HG02870 (cell line): ENCODE measurements around the gene HIGD1C.

ENCODE experiments used
- ATAC-seq: cut with Tn5 transposase; IDR thresholded peaks from one replicate; pipeline ENCODE4 v1.9.1; 2021; ENCODE audit warnings: mild to moderate bottlenecking, moderate library complexity; ENCODE audit not compliant: unreplicated experiment

HIGD1C gene

DNA sequence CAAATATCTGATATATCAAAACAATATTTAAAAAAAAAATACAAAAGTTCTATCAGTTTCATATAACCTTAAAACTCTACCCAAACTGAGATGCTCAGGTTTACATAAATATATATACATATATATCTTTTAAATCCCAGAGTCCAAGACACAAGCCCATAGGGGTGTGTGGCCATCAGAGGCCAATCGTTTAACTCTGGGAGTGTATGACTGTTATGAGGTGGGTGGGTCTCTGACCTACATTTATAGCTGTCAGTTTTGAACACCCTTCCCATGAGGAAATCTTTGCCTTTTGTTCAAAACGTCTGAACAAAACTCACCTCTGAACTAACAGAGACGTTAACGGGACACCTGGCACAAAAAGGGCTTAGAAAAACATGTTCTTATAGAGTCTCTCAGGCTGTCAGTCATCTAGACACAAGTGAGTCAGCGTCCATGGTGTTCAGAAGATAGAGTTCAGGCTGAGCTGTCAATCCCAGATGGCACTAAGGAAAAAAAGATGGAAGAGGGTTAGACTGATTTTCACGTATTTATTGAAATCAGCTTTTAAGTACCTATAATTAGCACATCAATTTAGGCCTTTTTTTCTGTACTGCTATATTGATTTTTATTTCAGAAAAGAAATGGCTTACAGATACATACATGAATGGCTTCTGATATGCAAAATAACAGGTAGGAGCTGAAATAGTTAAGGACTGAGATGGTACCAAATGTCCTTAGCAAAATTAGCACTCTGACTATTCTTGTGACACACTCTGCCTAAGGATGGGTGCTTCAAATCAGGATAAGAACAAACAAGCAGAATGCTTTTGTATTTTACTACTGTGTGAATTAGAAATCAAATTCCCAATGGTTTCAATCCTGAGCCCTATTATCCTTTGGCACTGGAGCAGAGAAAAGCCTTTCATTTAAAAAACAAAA, 29.2 kb downstream of the HIGD1C start:
- no peak for ATAC-seq

DNA sequence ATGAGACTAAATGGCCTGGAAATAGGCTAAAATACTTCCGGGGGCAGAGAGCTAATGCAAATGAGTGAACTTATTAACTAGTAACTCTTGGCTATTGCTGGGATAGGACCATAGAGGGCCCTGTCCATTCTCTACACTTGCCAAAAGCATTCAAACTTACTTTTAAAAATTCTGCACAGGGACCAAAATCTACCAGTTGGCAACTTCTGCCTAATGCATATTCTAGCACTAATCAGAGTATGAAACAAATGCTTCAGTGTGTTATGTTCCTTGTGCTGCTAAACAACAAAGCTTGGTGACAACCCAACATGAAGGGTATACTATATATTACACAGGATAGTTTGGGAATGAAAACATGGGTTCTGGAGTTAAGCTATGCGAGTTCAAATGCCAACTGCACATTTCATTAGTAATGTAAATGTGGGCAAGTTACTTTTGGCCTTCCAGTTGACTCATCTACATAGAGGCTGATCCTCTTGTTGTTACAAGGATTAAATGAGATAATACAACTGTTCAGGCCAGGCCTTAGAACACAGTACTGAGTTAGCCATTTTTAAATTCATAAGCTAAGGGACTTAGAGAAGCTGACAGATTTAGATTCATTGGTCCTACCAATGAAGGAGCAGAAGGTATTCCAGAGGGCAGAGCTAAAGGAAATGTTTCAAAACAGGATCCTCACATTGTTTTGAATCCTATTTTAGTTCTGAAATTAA, 32.4 kb downstream of the HIGD1C start:
- no peak for ATAC-seq

DNA sequence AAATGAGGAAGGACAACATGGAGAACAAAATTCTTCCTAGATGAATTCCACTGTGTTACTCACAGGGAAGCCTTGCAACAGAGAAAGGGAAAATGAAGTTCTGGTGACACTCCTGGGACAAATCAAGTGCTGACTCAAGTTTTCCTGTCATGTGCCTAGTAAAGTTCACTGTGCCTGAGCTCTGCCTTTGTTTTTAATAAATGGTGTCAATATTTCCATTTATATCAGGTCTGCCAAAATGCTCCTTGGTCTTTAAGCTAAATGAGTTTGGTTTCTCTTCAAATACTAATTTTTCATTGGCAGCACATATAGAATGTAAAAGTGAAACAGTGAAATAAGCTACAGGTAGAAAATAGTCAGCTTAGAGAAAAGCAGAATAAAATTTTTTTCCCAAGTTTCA, 33.0 kb downstream of the HIGD1C start:
- no peak for ATAC-seq

DNA sequence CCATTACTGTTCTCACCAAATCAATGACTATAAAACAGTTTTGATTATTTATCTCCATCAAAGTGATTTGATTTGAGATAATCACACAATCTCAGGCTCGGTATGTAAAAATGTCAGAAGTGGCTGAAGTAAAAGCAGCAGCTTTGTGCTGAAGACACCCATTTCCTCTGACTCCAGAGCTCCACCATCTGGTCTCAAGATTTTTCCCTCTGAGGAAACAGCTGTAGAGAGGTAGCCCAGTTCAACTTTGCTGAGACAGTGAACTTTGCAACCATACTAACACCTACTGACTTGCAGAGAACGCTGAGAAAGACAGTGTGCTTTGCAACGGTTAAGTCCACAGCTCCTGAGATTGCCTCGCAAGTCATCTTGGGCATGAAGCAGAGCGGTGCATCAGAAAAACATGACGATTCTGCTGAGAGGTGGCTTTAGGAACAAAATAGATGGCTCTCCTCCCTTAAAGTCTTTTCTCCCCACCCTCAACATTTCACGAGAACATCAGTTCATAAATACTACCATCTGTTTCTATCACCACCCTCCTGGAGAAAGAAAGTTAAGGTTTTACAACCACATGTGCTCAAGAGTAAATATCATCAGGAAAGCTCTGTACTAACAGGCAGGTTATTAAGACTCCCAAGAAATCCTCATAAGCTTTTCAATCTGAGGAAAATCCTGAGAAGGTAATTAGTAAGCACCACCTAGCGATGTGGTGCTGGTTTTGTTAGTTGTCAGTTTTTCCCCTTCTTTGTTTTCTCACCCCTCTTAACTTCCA, 34.8 kb downstream of the HIGD1C start:
- ATAC-seq: no peak

DNA sequence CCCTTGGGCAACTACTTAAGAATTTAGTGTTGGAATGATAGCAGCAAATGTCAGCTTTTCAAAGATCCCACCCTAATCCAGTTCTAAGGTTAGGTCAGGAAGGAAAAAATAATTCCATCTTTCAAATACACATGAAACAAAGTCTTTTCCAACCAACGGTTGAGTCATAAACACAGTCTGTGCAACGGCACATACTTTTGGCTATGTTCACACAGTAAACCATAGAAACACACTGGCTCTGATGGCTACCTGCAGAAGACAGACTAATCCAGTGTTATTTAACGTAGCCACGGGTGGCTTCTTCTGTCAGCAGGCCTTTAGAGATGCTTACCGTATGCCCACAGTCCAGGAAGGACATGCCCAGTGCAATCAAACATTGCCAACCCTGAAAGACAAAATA, 35.7 kb downstream of the HIGD1C start:
- no peak for ATAC-seq

DNA sequence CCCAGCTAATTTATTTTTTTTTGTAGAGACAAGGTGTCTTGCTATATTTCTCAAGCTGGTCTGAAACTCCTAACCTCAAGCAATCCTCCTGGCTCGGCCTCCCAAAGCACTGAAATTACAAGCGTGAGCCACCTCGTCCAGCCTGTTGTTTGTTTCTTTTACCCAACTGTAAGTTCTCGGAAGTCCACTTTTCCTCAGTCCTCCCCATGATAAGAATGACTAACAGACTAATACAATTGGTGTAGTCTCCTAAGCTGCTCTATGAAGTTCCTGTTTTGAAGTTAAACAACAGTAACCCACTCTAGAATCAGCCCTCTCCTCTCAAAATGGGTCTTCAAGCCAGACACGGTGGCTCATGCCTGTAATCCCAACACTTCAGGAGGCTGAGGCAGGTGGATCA, 36.5 kb downstream of the HIGD1C start:
- no peak for ATAC-seq

DNA sequence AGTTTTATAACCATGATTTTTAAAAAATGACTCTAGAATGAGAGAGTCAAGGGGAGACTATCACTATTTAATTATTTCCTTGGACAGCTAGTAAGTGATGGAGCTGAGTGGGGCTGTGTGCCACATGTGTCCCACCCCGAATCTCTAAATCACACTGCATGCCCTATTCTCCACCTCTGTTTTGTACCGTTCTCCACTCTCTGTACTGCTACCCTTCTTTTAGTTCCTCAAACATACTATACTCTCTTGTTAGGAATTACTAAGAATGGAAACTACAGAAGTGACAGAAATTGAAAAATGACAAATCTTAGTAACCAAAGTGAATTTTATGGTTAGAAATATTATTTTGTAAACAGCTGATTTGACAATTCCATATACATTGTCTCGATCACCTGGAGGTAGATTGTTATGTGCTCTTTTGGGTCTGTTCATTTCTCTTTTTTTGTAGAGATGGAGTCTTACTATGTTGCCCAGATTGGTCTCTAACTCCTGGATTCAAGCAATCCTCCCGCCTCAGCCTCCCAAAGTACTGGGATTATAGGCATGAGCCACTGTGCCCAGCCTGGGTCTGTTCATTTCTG, 37.9 kb downstream of the HIGD1C start:
- no peak for ATAC-seq

DNA sequence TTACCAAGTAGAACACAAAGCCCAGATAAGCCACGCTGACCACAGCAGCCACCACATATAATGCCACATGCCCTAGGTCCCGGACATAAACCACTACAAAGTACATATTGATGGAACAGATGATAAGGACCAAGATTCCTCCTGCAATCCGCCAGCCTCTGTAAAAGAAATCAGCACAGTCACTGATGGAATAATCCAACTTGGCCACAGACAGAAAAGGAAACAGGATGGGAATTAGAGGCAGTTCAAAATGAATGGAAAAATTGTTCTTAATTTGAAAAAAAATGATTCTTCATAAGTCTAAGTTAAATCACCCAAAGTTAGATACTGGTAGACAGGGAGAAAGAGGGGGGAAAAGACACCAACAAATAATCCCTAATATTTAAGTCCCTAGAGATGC, 38.4 kb downstream of the HIGD1C start:
- ATAC-seq: no peak

DNA sequence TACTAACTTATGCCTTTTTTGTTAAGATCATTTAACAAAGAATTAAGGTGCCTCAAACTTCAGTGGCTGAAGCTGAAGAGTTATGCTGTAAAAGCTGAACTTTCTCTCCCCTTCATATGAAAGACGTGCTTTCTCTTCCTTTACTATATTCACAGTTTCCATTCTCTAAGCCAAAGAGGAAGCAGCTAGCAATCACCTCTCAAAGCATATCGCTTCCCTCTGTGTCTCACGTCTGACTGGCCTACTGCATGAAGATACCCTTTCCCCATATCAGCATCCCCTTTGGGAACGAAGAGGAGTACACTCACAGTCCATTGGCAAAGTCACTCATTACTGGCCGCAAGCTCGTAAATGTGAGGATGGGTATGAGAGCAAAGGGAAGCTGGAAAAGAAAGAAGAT, 38.9 kb downstream of the HIGD1C start:
- no peak for ATAC-seq

DNA sequence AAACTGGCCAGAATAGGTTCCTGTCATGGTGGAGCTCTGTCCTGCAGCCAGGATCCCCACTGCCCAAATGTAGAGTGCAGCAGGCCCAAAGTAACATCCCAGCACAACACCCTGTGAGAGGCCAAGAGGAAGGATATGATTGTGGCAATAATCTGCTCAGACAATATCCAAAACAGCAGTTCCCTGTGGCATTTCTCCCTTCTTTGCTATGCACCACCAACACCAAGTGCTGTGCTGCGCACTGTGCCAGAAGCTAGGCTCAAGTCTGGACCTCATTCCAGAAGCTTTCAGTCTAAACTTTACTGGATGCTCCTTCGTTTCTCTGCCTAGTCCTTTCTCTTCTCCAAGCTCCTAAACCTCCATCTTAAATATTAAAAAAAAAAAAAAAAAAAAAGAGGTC, 40.5 kb downstream of the HIGD1C start:
- ATAC-seq: no peak

DNA sequence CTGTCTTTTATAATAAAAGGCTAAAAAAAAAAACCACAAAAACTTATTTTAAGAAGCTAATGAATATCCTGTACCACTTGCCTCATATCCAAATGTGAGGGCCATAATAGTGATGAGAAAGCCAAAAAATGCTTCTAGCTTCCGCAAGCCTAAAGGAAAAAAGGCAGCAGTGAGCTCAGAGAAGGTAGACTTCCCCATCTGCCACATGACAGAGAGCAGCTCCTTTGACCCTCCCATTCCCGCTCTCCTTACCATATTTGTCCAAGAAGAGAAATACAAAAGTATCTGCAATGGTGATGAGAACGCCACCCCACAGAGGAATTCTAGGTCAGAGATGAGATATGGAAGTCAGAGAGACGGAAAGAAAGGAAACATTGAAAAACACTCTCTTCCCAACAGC, 46.7 kb downstream of the HIGD1C start:
- ATAC-seq: no peak

DNA sequence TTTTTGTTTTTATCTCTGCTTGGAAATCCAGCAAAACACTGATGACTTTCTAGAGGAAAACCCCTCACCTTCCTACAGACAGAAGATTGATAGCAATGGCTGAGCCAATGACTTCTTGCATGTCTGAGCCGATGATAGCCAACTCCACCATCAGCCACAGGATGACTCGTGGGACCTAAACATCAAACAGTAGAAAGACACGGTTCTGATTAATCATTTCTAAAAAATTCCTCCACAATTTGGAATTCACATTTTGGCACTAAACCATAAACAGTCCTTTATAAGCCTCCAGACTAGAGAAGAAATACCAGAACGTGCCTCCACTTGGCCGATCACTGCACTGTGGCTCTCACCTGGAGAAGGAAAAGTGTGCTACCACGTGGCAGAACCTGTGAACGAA, 47.9 kb downstream of the HIGD1C start:
- no peak for ATAC-seq

DNA sequence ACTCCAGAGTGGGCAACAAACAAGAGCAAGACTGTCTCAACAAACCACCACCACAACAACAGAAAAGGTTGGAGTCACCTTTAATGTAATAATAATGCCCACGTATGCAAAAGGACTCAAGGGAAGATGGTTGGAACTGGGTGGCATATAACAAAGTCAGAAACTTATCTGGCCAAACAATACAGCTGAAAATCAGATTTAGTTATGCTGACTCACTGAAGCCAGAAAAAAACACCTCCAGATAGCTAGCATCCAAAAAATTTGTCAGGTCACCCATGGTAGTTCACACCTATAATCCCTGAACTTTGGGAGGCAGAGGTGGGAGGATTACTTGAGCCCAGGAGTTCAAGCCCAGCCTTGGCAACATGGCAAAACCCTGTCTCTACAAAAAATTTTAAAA, 49.5 kb downstream of the HIGD1C start:
- no peak for ATAC-seq

DNA sequence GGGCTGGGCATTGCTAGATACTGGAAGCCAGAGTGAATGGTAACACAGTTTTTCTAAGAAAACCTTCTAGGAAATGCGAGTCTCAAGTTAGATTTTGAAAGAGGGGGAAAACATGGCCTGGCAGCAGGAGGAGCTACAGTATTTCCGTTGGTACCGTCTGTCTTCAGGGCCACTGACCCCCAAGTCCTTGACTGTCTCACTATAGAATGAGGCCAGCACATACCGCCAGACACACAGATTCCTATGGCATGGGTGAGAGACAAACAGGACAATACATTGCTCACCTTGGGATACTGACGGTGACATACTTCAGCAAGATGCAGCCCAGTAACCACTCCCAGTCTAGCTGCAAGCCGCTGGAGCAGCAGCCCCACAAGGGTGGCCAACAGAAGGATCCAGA, 52.2 kb downstream of the HIGD1C start:
- no peak for ATAC-seq

DNA sequence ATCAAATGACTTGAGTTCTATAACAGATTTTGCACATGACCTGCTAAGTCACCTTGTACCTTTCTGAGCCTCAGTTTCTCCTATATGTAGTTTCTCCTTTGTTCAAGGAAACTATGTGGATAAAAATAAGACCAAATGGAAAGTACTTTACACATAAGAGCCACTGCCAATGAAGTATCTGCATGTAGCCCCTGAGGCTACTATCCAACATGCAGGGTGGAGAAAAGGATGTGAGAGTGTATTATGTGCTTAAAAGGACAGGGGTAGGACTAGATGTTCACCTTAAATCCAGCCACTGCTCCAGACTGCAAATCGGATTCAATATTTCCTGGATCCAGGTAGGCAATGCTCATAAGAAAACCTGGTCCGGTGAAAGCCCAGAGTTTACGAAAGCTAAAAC, 52.7 kb downstream of the HIGD1C start:
- ATAC-seq: no peak

DNA sequence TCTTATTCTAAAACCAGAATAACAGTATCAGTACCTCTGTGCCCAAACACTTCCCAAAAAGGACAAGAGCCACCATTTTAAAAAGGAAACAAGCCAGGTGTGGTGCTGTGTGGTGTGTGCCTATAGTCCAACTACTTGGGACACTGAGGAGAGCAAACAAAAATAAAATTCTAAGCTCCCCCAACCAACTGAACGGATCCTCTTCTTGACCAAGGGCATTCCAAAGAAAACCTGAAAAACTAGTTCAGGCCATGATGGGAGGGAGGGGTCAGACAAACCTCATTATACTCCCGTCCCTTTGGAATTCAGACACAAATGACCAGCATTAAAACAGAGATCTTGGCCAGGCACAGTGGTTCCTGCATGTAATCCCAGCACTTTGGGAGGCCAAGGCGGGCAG, 53.3 kb downstream of the HIGD1C start:
- no peak for ATAC-seq

DNA sequence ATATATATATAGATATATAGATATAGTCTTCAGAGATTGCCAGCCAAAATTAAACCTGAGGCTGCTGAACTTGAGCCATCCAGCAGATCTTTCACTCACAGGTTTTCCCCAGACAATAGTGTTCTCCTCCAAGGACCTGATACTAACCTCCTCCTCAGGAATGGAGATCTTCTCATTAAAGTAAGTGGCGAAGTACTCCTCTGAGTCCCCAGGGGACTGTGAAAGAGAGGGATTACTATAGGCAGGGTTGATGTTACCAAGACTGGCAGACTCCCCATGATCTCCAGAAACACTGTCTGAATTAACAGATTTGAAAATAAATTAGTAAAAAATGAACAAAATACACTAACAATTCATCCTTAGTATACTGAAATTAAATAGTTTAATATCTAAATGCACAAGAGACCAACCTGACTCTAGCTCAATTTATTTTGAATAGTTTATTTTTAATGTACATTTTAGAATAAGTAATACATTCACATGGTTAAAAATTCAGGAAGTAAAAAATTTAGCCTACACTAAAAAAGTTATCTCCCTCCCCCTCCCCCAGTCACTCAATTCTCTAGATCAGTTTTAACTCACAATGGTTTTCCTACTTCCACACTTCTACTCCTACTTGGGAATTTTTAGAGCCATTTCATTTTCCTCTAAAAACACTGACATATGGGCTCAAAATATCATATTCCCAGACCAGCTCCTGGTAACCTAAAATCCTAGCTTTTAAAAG, 56.1 kb downstream of the HIGD1C start:
- no peak for ATAC-seq

DNA sequence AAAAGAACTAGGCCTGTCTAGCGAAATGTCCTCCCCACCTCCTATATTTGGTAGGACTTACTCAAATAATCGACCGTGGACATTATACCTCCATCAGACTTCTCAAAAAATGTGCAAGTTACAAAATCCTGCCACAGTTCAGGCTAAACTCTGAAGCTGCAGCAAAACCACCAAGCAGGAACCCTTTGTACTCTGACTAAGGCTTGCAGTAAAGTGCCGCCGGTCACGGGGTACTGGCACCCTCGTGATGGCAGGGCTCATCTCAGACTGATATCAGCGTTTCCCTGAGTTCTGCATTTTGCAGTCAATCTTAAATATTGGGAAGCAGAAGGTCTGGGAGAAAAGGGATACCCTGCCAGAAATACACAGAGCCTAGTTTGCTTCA, 56.7 kb downstream of the HIGD1C start:
- ATAC-seq: no peak

DNA sequence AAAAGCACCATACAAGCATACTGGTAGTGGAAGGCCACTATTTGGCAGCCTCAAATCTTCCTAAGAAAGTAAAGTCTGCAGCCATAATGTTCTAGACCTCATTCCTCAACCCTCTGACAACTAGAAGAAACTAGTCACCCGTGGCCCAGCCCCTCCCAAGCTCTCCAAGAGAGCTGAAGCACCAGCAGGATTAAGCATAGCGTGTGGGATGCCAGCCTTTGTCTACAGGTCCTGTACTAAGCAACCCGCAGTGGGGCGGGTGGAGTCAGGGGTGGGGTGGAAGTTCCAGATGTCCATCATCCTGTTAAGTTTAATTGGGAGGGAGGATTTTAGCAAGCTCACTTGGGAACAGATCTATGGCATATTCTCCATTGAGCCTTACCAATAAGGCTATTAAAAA, 59.6 kb downstream of the HIGD1C start:
- no peak for ATAC-seq

DNA sequence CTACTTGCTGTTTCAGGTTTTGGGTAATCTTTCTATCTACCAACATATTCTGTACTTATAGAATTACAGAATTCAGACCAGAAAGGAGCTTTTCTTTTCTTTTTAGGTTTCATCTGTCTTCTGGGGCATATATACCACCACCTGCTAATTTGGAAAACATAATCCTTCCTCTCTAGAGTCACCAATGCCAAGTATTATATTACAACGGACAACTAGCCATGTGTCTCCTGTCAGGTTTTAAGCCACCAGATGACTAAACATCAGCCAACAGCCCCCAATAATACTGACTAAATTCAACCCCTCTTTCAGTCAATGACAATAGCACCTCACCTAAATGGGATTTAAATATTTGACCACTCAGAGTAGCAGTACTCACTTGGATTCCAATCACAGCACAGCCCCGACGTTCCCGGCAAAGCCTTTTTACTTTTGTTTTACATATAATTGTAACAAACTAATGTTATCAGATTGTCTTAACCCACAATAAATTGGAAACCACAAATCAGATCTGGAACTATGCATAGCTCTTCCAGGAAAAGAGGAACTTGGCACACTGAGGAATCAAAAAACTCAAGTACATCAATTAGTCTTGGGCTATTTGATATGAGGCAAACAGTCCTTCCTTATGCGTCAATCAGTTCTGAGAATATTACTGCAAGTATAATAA, 60.4 kb downstream of the HIGD1C start:
- no peak for ATAC-seq
